Astrocyte of the spinal cord (primary cell): ENCODE data around the gene TRH.

Experiments
- DNase-seq: peaks from one replicate; pipeline ENCODE4 v3.0.0; 2011; ENCODE audit warnings: low read depth, low spot score
- H3K4me3 ChIP-seq: 2 replicates; pipeline ENCODE4 v1.5.1; 2011; ENCODE audit warnings: low read depth, mild to moderate bottlenecking, low read length, moderate library complexity
- in situ Hi-C: cut with HindIII; loops from 2 replicates; pipeline ENCODE4 v1.10.0; 2017; ENCODE audit warnings: low sequenced_read_pairs
- TF ChIP-seq, protein P1 (sequence below): IDR thresholded peaks from 2 replicates; pipeline ENCODE4 v1.5.1; 2012; ENCODE audit warnings: low read depth, mild to moderate bottlenecking, low read length, inconsistent platforms

Gene TRH

DNA sequence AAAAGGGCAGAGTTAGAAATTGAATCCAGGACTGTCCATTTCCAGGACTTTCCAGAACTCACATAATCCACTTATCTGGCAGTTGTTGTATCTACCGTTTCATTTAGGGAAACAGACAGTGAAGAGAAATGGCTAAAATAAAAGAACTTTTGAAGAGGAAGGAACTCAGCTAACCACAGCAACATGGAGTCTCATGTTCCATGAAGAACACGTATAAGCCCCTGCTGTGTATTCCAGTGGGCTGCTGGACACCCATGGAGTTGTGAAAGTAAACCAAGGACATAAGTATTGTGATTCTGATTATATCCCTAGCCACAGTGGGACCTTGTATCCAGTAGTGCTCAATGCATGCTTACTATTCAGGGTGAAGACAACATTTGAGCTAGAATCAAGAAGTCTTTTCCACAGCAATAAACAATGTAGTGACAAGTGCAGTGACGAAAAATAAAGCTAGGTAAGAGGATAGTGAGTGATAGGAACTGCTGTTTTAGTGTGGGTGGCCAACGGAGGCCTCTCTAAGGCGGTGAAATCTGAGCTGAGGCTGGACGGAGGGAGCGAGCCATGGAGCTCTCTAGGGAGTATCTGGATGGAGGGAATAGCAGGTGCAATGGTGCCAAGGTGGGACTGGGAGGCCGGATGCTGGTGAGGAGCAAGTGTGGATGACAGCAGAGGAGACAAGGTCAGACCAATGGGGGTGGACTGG is 26.8 kb upstream of the TRH start:
- TF ChIP-seq, protein P1, sequence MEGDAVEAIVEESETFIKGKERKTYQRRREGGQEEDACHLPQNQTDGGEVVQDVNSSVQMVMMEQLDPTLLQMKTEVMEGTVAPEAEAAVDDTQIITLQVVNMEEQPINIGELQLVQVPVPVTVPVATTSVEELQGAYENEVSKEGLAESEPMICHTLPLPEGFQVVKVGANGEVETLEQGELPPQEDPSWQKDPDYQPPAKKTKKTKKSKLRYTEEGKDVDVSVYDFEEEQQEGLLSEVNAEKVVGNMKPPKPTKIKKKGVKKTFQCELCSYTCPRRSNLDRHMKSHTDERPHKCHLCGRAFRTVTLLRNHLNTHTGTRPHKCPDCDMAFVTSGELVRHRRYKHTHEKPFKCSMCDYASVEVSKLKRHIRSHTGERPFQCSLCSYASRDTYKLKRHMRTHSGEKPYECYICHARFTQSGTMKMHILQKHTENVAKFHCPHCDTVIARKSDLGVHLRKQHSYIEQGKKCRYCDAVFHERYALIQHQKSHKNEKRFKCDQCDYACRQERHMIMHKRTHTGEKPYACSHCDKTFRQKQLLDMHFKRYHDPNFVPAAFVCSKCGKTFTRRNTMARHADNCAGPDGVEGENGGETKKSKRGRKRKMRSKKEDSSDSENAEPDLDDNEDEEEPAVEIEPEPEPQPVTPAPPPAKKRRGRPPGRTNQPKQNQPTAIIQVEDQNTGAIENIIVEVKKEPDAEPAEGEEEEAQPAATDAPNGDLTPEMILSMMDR = no peak
- in situ Hi-C loops = no loop called here
- no peak overlapping the region for H3K4me3 ChIP-seq
- no peak for DNase-seq

DNA sequence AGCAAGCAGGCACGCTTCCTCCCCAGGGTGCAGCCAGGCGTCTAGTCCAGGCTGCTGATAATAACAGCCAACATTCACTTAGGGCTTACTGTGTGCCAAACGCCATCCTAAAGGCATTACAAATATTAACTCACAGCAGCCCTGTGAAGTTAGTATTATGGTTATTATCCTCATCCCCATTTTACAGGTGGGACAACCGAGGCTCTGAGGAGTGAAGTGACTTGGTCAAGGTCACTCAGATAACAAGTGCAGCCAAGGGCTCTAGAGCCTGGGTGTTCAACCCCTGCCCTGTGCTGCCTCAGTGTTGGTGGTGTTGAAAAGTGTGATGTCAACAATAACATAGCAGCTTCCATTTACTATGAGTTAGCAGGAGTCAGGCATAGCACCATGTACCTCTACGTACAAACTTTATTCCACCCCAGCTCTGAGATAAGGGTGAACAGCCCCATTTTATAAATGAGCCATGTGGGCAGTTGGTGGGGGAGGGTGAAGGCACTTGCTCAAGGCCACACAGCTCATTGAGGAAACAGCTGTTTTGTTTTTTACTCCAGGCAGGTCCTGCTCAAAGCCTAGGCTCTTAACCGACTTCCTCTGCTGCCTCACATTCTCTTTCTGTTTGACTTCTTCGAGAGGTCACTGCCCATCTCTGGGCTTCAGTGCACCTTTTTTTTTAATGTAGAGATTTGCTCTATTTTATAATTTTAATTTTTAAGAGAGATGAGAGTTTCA is 24.0 kb upstream of the TRH start:
- H3K4me3 ChIP-seq = no peak overlapping the region
- no peak for DNase-seq
- TF ChIP-seq, protein P1 = no peak
- in situ Hi-C loops = no loop called here

DNA sequence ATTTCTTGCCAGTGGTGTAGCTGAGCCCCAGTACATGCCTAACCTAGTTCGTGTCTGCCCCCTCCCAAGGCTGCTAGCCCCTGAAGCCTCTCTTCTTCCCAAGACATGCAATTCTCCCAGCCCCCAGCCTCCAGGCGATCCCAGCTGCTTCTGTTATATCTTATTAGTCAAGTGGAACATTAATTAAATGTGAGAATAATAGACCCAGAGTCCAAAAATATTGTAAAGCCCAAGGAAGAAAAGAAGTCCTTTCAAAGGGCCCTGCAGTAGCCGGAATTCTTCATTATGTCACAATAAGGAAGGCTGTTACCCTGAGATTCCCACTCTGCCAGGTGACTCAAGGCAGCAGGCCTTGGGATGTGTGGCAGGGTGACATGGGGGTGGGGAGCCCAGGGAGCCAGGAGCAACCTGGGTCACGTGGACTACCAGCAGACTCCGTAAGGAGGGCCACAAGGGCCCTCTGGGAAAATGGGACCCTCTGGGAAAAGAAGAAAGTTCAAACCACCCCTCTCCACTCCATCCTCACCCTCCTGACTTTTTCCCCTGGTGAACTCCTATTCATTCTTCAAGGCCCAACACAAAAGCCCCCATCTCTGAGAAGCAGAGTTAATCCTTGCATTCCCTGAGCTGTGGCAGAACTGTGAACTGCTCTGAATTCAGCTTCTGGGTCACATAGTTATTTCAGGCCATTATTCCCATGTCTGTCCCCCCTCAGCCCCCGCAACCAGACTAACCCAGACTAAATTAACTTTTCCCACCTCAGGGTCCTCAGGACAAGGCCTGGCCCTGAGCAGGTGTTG is 21.8 kb upstream of the TRH start:
- in situ Hi-C loops = no loop called here
- no peak overlapping the region for H3K4me3 ChIP-seq
- DNase-seq = no peak
- TF ChIP-seq, protein P1 = no peak

DNA sequence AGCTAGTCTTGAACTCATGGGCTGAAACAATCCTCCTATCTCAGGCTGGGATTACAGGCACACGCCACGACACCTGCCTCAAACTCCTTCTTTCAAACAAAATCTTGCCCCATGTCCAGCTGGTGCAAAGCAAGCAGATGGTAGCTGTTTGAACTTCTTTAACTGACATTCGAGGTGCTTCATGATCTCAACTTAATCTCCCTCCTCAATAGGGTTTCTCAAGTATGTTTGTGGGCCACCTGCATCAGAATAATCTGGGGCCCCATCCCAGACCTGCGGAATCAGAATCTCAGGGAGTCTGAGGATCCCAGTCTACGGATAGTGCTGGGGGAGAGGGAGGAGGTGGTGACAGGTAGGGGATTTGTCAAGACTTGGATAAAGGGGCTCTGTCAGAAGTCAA is 20.9 kb upstream of the TRH start:
- no peak overlapping the region for H3K4me3 ChIP-seq
- no peak for DNase-seq
- in situ Hi-C loops = no loop called here
- TF ChIP-seq, protein P1 = no peak

DNA sequence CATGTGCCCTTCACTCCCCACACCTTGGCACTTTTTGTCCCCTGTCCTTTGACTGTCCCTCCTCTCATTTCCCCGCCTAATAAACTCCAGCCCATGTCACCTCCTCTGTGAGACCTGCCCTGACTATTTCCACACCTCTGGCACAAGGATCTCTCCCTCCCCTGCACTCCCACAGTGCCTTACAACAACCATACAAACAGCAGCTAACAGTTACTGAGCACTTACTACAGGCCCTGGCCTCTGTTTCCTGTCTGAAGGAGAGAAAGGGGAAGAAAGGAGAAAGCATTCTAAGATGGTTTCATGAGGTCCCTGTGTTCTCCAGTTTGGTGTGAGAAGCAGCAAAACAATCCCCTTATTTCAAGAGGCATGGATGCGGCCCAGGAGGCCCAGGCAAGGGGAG is 20.0 kb upstream of the TRH start:
- DNase-seq = no peak
- TF ChIP-seq, protein P1 = no peak
- in situ Hi-C loops = no loop called here
- no peak overlapping the region for H3K4me3 ChIP-seq

DNA sequence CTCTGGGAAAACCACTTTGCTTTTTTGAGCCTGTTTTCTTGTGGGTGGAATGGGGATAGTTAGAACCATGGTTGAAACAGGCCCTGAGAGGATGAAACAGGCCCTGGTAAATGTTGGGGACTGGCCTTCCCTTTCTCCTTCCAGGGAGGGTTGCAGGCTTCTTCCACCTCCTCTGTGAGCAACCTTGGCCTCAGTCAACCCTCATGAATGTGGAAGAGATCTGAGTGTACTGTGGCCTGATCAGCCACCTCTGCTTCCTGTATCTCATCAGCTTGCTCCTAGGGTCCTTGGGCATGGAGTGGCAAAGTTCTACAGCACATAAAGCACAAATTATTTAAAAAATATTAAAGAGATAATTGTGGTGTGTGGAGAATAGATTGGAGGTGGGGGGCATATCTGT is 17.6 kb upstream of the TRH start:
- H3K4me3 ChIP-seq = no peak overlapping the region
- TF ChIP-seq, protein P1 = no peak
- no peak for DNase-seq
- in situ Hi-C loops = no loop called here
